Trophoblast cell (in vitro differentiated cells and primary cell): Measurements from ENCODE around the gene ODF2.

Experiments used
- DNase-seq, 2 donors: peaks; one replicate each; pipeline ENCODE4 v3.0.0-alpha.2; 2016
- H2AFZ ChIP-seq: 2 replicates; pipeline ENCODE4 v1.6.1; 2013; ENCODE audit warnings: low read length, moderate library complexity, mild to moderate bottlenecking; ENCODE audit not compliant: insufficient read depth, poor library complexity
- H2AK5ac ChIP-seq: 2 replicates; pipeline ENCODE4 v1.6.1; 2013; ENCODE audit warnings: mild to moderate bottlenecking, low read length
- H2BK120ac ChIP-seq: 2 replicates; pipeline ENCODE4 v1.6.1; 2013; ENCODE audit warnings: low read length, mild to moderate bottlenecking, moderate library complexity; ENCODE audit not compliant: insufficient read depth, poor library complexity
- H2BK12ac ChIP-seq: 2 replicates; pipeline ENCODE4 v1.6.1; 2013; ENCODE audit warnings: mild to moderate bottlenecking, low read length, moderate library complexity
- H2BK5ac ChIP-seq: 2 replicates; pipeline ENCODE4 v1.6.1; 2013; ENCODE audit warnings: low read length, low read depth, moderate library complexity, mild to moderate bottlenecking; ENCODE audit not compliant: poor library complexity
- H3K14ac ChIP-seq: 2 replicates; pipeline ENCODE4 v1.6.1; 2013; ENCODE audit warnings: mild to moderate bottlenecking, low read length
- H3K18ac ChIP-seq: 2 replicates; pipeline ENCODE4 v1.6.1; 2013; ENCODE audit warnings: mild to moderate bottlenecking, low read length
- H3K23ac ChIP-seq: 2 replicates; pipeline ENCODE4 v1.6.1; 2013; ENCODE audit warnings: low read length
- H3K27ac ChIP-seq: 2 replicates; pipeline ENCODE4 v1.5.1; 2013; ENCODE audit warnings: low read depth, mild to moderate bottlenecking, inconsistent platforms, low read length, moderate library complexity
- H3K27me3 ChIP-seq: 2 replicates; pipeline ENCODE4 v1.6.1; 2013; ENCODE audit warnings: inconsistent platforms, mild to moderate bottlenecking, low read length, moderate library complexity; ENCODE audit not compliant: insufficient read depth
- H3K36me3 ChIP-seq, 2 experiments: 1 replicate in 1 of 2; 2 replicates in 1 of 2; pipeline ENCODE4 v1.6.1; 2013; ENCODE audit warnings: low read length in 2 of 2, mild to moderate bottlenecking in 2 of 2, moderate library complexity in 1 of 2; ENCODE audit not compliant: insufficient read depth in 2 of 2, control insufficient read depth in 1 of 2
- H3K4ac ChIP-seq: 2 replicates; pipeline ENCODE4 v1.6.1; 2013; ENCODE audit warnings: low read depth, mild to moderate bottlenecking, low read length, moderate library complexity
- H3K4me1 ChIP-seq, 2 experiments: 1 replicate in 1 of 2; 2 replicates in 1 of 2; pipeline ENCODE4 v1.6.1; 2013; ENCODE audit warnings: low read length in 2 of 2, mild to moderate bottlenecking in 2 of 2, moderate library complexity in 1 of 2; ENCODE audit not compliant: insufficient read depth in 2 of 2, control insufficient read depth in 1 of 2
- H3K4me2 ChIP-seq: 2 replicates; pipeline ENCODE4 v1.6.1; 2013; ENCODE audit warnings: inconsistent platforms, mild to moderate bottlenecking, low read length, moderate library complexity
- H3K4me3 ChIP-seq: 2 replicates; pipeline ENCODE4 v1.5.1; 2013; ENCODE audit warnings: mild to moderate bottlenecking, low read depth, low read length, inconsistent platforms
- H3K79me1 ChIP-seq: one replicate; pipeline ENCODE4 v1.6.1; 2013; ENCODE audit warnings: low read length
- H3K79me2 ChIP-seq: 2 replicates; pipeline ENCODE4 v1.6.1; 2013; ENCODE audit warnings: low read length, mild to moderate bottlenecking; ENCODE audit not compliant: control insufficient read depth, insufficient read depth, poor library complexity
- H3K9ac ChIP-seq: 2 replicates; pipeline ENCODE4 v1.6.1; 2013; ENCODE audit warnings: mild to moderate bottlenecking, low read length
- H3K9me3 ChIP-seq: 2 replicates; pipeline ENCODE4 v1.6.1; 2013; ENCODE audit warnings: low read depth, mild to moderate bottlenecking, control low read depth, inconsistent platforms, low read length; ENCODE audit not compliant: insufficient read depth
- H4K12ac ChIP-seq: 2 replicates; pipeline ENCODE4 v1.6.1; 2013; ENCODE audit warnings: low read depth, mild to moderate bottlenecking, low read length, moderate library complexity
- H4K8ac ChIP-seq: 2 replicates; pipeline ENCODE4 v1.6.1; 2013; ENCODE audit warnings: low read depth, mild to moderate bottlenecking, low read length, moderate library complexity
- H4K91ac ChIP-seq: one replicate; pipeline ENCODE4 v1.6.1; 2013; ENCODE audit warnings: low read depth, mild to moderate bottlenecking, low read length, moderate library complexity
- WGBS: extraction: QIAGEN DNeasy Blood & Tissue Kit; methylation state at CpG from one replicate; pipeline ENCODE4 v1.1.7; 2013; ENCODE audit warnings: missing lambda C conversion rate; ENCODE audit not compliant: insufficient read length, insufficient coverage; ENCODE audit errors: extremely low coverage; 5-methylcytosine and 5-hydroxymethylcytosine counted together

ODF2 gene

GRCh38 chr9:128470560-128470959, 14.8 kb downstream of the ODF2 start:
- H4K12ac ChIP-seq, result no peak overlapping the region
- no peak overlapping the region for H2AFZ ChIP-seq
- no peak overlapping the region for H2BK12ac ChIP-seq
- no peak overlapping the region for H3K4ac ChIP-seq
- H2AK5ac ChIP-seq, result no peak overlapping the region
- H3K23ac ChIP-seq, result no peak overlapping the region
- no peak overlapping the region for H3K4me3 ChIP-seq
- no peak overlapping the region for H3K18ac ChIP-seq
- H2BK120ac ChIP-seq, result no peak overlapping the region
- H3K79me2 ChIP-seq, result no peaks in the 10 kb centered on the region
- no peak overlapping the region for H4K8ac ChIP-seq
- no peaks in the 10 kb centered on the region for H3K4me1 ChIP-seq
- no peak overlapping the region for H2BK5ac ChIP-seq
- no CpG with 5 or more reads among the region's 5 CpGs for WGBS
- H4K91ac ChIP-seq, result no peak overlapping the region
- H3K79me1 ChIP-seq, result no peaks in the 10 kb centered on the region
- H3K14ac ChIP-seq, result no peak overlapping the region
- no peak overlapping the region for H3K4me2 ChIP-seq
- peaks cover 25 to 34% of the 10 kb centered on the region in 2 experiments for H3K36me3 ChIP-seq
- DNase-seq, result no peak
- no peak overlapping the region for H3K9ac ChIP-seq
- H3K27ac ChIP-seq, result no peak overlapping the region
- no peaks in the 10 kb centered on the region for H3K9me3 ChIP-seq
- H3K27me3 ChIP-seq, result no peaks in the 10 kb centered on the region

DNA sequence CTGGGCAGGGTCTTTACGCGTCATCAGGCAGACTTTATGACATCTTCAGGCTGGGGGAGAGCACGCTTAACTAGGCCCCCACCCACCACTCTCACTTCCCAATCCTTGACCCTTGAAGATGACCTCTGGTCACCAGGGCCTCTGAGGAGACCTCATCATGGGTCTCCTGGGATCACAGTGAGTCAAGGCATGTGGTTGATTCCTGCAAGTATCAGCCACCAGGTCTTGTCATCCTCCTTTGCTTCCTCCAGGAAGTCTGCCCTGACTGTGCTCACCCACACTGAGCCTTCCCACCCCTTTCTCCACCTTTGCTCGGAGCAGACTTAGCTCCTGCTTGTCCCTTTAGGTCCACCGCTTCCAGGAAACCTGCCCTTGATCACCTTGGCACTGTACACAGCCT, 17.3 kb downstream of the ODF2 start:
- no peak for DNase-seq
- Histone ChIP-seq H3K4me3 (no peak overlapping the region), H3K9ac (no peak overlapping the region), H3K27ac (no peak overlapping the region), H2BK120ac (no peak overlapping the region), H3K14ac (no peak overlapping the region), H3K79me1 (no peaks in the 10 kb centered on the region), H3K36me3 (peaks cover 27 to 39% of the 10 kb centered on the region in 2 experiments), H3K27me3 (no peaks in the 10 kb centered on the region), H3K23ac (no peak overlapping the region), H3K4me1 (no peaks in the 10 kb centered on the region), H3K79me2 (no peaks in the 10 kb centered on the region), H4K12ac (no peak overlapping the region), H3K18ac (no peak overlapping the region), H2BK12ac (no peak overlapping the region), H2AK5ac (no peak overlapping the region), H3K4me2 (no peak overlapping the region), H3K9me3 (no peaks in the 10 kb centered on the region), H4K8ac (no peak overlapping the region), H3K4ac (no peak overlapping the region), H2BK5ac (no peak overlapping the region), H2AFZ (no peak overlapping the region), H4K91ac (no peak overlapping the region)
- no CpG with 5 or more reads among the region's 5 CpGs for WGBS

GRCh38 chr9:128475867-128476266, 20.1 kb downstream of the ODF2 start:
- no peak overlapping the region for H3K27ac ChIP-seq
- no peak overlapping the region for H3K18ac ChIP-seq
- no peak overlapping the region for H3K4me3 ChIP-seq
- H2BK5ac ChIP-seq, result no peak overlapping the region
- no peak for DNase-seq
- H2AFZ ChIP-seq, result no peak overlapping the region
- no peak overlapping the region for H3K23ac ChIP-seq
- H3K79me1 ChIP-seq, result no peaks in the 10 kb centered on the region
- H3K4ac ChIP-seq, result no peak overlapping the region
- no peaks in the 10 kb centered on the region for H3K79me2 ChIP-seq
- no CpG with 5 or more reads among the region's 7 CpGs for WGBS
- H4K8ac ChIP-seq, result no peak overlapping the region
- no peak overlapping the region for H4K12ac ChIP-seq
- H2BK120ac ChIP-seq, result no peak overlapping the region
- no peak overlapping the region for H3K14ac ChIP-seq
- no peak overlapping the region for H3K9ac ChIP-seq
- H4K91ac ChIP-seq, result no peak overlapping the region
- no peak overlapping the region for H3K4me2 ChIP-seq
- H3K4me1 ChIP-seq, result no peaks in the 10 kb centered on the region
- H3K36me3 ChIP-seq, result peaks cover 33 to 38% of the 10 kb centered on the region in 2 experiments
- H2AK5ac ChIP-seq, result no peak overlapping the region
- no peaks in the 10 kb centered on the region for H3K9me3 ChIP-seq
- H2BK12ac ChIP-seq, result no peak overlapping the region
- no peaks in the 10 kb centered on the region for H3K27me3 ChIP-seq

DNA sequence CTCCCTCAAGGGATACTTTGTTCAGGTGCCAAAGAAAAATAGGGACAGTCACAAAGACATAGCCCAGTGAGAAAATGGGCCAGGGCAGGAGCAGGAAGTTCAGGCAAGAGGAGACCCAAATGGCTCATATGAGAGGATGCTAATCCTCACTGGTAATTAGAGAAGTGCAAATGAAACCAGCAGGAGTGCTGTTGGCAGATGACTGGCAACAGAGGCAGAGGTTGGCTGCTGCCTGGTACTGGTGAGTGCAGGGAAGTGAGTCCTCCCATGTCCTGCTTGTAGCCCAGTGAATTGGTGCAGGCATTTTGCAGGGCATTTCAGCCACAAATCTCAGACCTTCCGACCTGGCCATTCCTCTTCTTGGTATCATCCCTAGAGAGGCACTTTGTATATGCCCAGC, 23.5 kb downstream of the ODF2 start:
- Histone ChIP-seq H3K9ac (no peak overlapping the region), H3K4me1 (no peaks in the 10 kb centered on the region), H2BK5ac (no peak overlapping the region), H3K4me2 (no peak overlapping the region), H3K27me3 (no peaks in the 10 kb centered on the region), H3K14ac (no peak overlapping the region), H2BK120ac (no peak overlapping the region), H2AFZ (no peak overlapping the region), H3K4me3 (no peak overlapping the region), H4K12ac (no peak overlapping the region), H4K91ac (no peak overlapping the region), H3K18ac (no peak overlapping the region), H2BK12ac (no peak overlapping the region), H3K27ac (no peak overlapping the region), H3K23ac (no peak overlapping the region), H3K36me3 (peaks cover 37 to 42% of the 10 kb centered on the region in 2 experiments), H3K9me3 (no peaks in the 10 kb centered on the region), H3K4ac (no peak overlapping the region), H2AK5ac (no peak overlapping the region), H3K79me1 (no peaks in the 10 kb centered on the region), H3K79me2 (no peaks in the 10 kb centered on the region), H4K8ac (no peak overlapping the region)
- no peak for DNase-seq
- no CpG with 5 or more reads among the region's 1 CpG for WGBS
